HEK293 (cell line): ENCODE results near the gene ALMS1.

Source experiments
- PRDM1 ChIP-seq: fragments of 450-650 bp; formaldehyde crosslinking; IDR thresholded peaks from 2 replicates; pipeline ENCODE4; 2016; ENCODE audit warnings: missing biosample characterization, missing genetic modification characterization
- ZIC2 ChIP-seq: fragments of 450-650 bp; formaldehyde crosslinking; IDR thresholded peaks from 2 replicates; pipeline ENCODE4 v1.5.1; 2016; ENCODE audit warnings: missing biosample characterization, missing genetic modification characterization
- ZNF274 ChIP-seq, 2 experiments: fragments of 200-500 bp in 1 of 2; fragments of 450-650 bp in 1 of 2; sonication (Bioruptor generic) in 1 of 2; formaldehyde crosslinking in 1 of 2; IDR thresholded peaks; 2 replicates each; pipeline versions ENCODE4 v1.5.1 to v1.6.1; 2014 to 2016; ENCODE audit warnings: borderline replicate concordance in 1 of 2, inconsistent platforms in 1 of 2, low read length in 1 of 2, missing biosample characterization in 1 of 2, missing genetic modification characterization in 1 of 2
- ZNF366 ChIP-seq: fragments of 450-650 bp; formaldehyde crosslinking; conservative IDR thresholded peaks from 2 replicates; pipeline ENCODE4 v1.5.1; 2016; ENCODE audit warnings: missing biosample characterization, missing genetic modification characterization
- ZNF658 ChIP-seq: fragments of 450-650 bp; formaldehyde crosslinking; IDR thresholded peaks from 2 replicates; pipeline ENCODE4; 2016; ENCODE audit warnings: missing biosample characterization, missing genetic modification characterization
- ZSCAN16 ChIP-seq: fragments of 450-650 bp; formaldehyde crosslinking; IDR thresholded peaks from 2 replicates; pipeline ENCODE4 v1.5.1; 2016; ENCODE audit warnings: missing biosample characterization, missing genetic modification characterization
- ZSCAN23 ChIP-seq: fragments of 450-650 bp; formaldehyde crosslinking; IDR thresholded peaks from 2 replicates; pipeline ENCODE4 v1.5.1; 2016; ENCODE audit warnings: missing biosample characterization, missing genetic modification characterization
- TF ChIP-seq, protein P1 (sequence below): fragments of 450-650 bp; formaldehyde crosslinking; IDR thresholded peaks from 2 replicates; pipeline ENCODE4 v1.5.1; 2016; ENCODE audit warnings: missing biosample characterization, missing genetic modification characterization, borderline replicate concordance
- TF ChIP-seq, protein P2 (sequence below): fragments of 450-650 bp; formaldehyde crosslinking; IDR thresholded peaks from 2 replicates; pipeline ENCODE4 v1.5.1; 2016; ENCODE audit warnings: missing biosample characterization, missing genetic modification characterization
- TF ChIP-seq, protein P3 (sequence below): fragments of 450-650 bp; formaldehyde crosslinking; IDR thresholded peaks from 2 replicates; pipeline ENCODE4 v1.5.1; 2016; ENCODE audit warnings: missing biosample characterization, missing genetic modification characterization, borderline replicate concordance

DNA sequence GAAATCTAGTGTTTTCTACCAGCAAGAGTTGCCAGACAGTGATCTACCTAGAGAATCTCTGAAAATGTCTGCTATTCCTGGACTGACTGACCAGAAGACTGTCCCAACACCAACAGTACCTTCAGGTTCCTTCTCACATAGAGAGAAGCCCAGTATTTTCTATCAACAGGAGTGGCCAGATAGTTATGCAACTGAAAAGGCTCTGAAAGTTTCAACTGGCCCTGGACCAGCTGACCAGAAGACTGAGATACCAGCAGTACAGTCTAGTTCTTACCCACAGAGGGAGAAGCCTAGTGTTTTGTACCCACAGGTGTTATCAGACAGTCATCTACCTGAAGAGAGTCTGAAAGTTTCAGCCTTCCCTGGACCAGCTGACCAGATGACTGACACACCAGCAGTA is 63.8 kb downstream of the ALMS1 start:
- TF ChIP-seq, protein P1, sequence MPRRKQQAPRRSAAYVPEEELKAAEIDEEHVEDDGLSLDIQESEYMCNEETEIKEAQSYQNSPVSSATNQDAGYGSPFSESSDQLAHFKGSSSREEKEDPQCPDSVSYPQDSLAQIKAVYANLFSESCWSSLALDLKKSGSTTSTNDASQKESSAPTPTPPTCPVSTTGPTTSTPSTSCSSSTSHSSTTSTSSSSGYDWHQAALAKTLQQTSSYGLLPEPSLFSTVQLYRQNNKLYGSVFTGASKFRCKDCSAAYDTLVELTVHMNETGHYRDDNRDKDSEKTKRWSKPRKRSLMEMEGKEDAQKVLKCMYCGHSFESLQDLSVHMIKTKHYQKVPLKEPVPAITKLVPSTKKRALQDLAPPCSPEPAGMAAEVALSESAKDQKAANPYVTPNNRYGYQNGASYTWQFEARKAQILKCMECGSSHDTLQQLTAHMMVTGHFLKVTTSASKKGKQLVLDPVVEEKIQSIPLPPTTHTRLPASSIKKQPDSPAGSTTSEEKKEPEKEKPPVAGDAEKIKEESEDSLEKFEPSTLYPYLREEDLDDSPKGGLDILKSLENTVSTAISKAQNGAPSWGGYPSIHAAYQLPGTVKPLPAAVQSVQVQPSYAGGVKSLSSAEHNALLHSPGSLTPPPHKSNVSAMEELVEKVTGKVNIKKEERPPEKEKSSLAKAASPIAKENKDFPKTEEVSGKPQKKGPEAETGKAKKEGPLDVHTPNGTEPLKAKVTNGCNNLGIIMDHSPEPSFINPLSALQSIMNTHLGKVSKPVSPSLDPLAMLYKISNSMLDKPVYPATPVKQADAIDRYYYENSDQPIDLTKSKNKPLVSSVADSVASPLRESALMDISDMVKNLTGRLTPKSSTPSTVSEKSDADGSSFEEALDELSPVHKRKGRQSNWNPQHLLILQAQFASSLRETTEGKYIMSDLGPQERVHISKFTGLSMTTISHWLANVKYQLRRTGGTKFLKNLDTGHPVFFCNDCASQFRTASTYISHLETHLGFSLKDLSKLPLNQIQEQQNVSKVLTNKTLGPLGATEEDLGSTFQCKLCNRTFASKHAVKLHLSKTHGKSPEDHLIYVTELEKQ (tag by site-specific recombination), result no peak
- TF ChIP-seq, protein P2, sequence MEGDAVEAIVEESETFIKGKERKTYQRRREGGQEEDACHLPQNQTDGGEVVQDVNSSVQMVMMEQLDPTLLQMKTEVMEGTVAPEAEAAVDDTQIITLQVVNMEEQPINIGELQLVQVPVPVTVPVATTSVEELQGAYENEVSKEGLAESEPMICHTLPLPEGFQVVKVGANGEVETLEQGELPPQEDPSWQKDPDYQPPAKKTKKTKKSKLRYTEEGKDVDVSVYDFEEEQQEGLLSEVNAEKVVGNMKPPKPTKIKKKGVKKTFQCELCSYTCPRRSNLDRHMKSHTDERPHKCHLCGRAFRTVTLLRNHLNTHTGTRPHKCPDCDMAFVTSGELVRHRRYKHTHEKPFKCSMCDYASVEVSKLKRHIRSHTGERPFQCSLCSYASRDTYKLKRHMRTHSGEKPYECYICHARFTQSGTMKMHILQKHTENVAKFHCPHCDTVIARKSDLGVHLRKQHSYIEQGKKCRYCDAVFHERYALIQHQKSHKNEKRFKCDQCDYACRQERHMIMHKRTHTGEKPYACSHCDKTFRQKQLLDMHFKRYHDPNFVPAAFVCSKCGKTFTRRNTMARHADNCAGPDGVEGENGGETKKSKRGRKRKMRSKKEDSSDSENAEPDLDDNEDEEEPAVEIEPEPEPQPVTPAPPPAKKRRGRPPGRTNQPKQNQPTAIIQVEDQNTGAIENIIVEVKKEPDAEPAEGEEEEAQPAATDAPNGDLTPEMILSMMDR (tag by site-specific recombination), result no peak
- TF ChIP-seq ZIC2 (no peak), ZNF274 (IDR thresholded peaks at IDR 0.05; ENCODE audit: low read length) (no peak), ZNF274 (tag by site-specific recombination; IDR thresholded peaks at IDR 0.05; ENCODE audit: borderline replicate concordance) (no peak), ZNF658 (tag by site-specific recombination) (no peak), ZSCAN16 (tag by site-specific recombination) (no peak), PRDM1 (tag by site-specific recombination) (no peak), ZNF366 (no peak), ZSCAN23 (no peak)
- TF ChIP-seq, protein P3, sequence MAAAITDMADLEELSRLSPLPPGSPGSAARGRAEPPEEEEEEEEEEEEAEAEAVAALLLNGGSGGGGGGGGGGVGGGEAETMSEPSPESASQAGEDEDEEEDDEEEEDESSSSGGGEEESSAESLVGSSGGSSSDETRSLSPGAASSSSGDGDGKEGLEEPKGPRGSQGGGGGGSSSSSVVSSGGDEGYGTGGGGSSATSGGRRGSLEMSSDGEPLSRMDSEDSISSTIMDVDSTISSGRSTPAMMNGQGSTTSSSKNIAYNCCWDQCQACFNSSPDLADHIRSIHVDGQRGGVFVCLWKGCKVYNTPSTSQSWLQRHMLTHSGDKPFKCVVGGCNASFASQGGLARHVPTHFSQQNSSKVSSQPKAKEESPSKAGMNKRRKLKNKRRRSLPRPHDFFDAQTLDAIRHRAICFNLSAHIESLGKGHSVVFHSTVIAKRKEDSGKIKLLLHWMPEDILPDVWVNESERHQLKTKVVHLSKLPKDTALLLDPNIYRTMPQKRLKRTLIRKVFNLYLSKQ (tag by site-specific recombination), result no peak
